HepG2 (cell line): Measurements from ENCODE around the gene ZNF24. TPM values are rescaled to one million over a fixed set of nuclear protein-coding genes. Genes with fewer than 3 reads are reported as not detected.
A peak's percentile ranks its signal among the peaks of the same experiment; 100 is the strongest.

ENCODE experiments used
- ARNT ChIP-seq: fragments of 450-650 bp; IDR thresholded peaks from 2 replicates; pipeline ENCODE4 v1.6.1; 2017
- CREM ChIP-seq, 2 experiments: sonication (generic) in 1 of 2; formaldehyde crosslinking in 1 of 2; IDR thresholded peaks; 2 replicates each; pipeline versions ENCODE4 v1.4.0 to v1.6.1; 2016 to 2020; ENCODE audit warnings: antibody characterized with exemption in 1 of 2, mild to moderate bottlenecking in 1 of 2, missing genetic modification reagents in 1 of 2
- GABPA ChIP-seq, 2 experiments: IDR thresholded peaks; 2 replicates each; pipeline ENCODE4 v1.6.1; 2011 to 2016; ENCODE audit warnings: low read depth in 2 of 2, low read length in 1 of 2, missing biosample characterization in 1 of 2, missing genetic modification characterization in 1 of 2
- HCFC1 ChIP-seq: fragments of 150-350 bp; IDR thresholded peaks from 2 replicates; pipeline ENCODE4 v1.6.1; 2014; ENCODE audit warnings: low read depth, low read length
- IKZF4 ChIP-seq: sonication (generic); formaldehyde crosslinking; IDR thresholded peaks from 2 replicates; pipeline ENCODE4 v1.5.1; 2020; ENCODE audit warnings: borderline replicate concordance, mild to moderate bottlenecking, low read depth, missing genetic modification reagents; ENCODE audit errors: not compliant biosample characterization
- JUND ChIP-seq: sonication (generic); formaldehyde crosslinking; IDR thresholded peaks from 2 replicates; pipeline ENCODE4 v1.8.0; 2022; ENCODE audit warnings: mild to moderate bottlenecking, missing genetic modification reagents
- MAF1 ChIP-seq: sonication (generic); formaldehyde crosslinking; IDR thresholded peaks from 2 replicates; pipeline ENCODE4 v1.5.0; 2020; ENCODE audit warnings: missing genetic modification reagents, borderline replicate concordance
- MBD4 ChIP-seq: IDR thresholded peaks from 2 replicates; pipeline ENCODE4 v1.6.1; 2012; ENCODE audit warnings: low read length, inconsistent platforms, borderline replicate concordance
- PTBP1 ChIP-seq: fragments of 200-400 bp; formaldehyde crosslinking; IDR thresholded peaks from 2 replicates; pipeline ENCODE4 v1.6.1; 2018; ENCODE audit warnings: low read length, low read depth; ENCODE audit not compliant: poor library complexity, severe bottlenecking
- ZNF121 ChIP-seq: sonication (generic); formaldehyde crosslinking; IDR thresholded peaks from 2 replicates; pipeline ENCODE4 v1.5.0; 2020; ENCODE audit warnings: mild to moderate bottlenecking, missing genetic modification reagents
- ZNF205 ChIP-seq: IDR thresholded peaks from 2 replicates; pipeline ENCODE4 v1.6.1; 2018; ENCODE audit warnings: missing biosample characterization, missing genetic modification reagents
- ZNF235 ChIP-seq: sonication (generic); formaldehyde crosslinking; IDR thresholded peaks from 2 replicates; pipeline ENCODE4 v1.8.1; 2023; ENCODE audit warnings: mild to moderate bottlenecking, missing genetic modification reagents, borderline replicate concordance
- ZNF264 ChIP-seq: sonication (generic); formaldehyde crosslinking; IDR thresholded peaks from 2 replicates; pipeline ENCODE4 v1.4.0; 2020; ENCODE audit warnings: missing genetic modification reagents
- ZNF430 ChIP-seq: sonication (generic); formaldehyde crosslinking; IDR thresholded peaks from 2 replicates; pipeline ENCODE4 v1.9.0; 2021; ENCODE audit warnings: mild to moderate bottlenecking, missing genetic modification reagents
- ZNF543 ChIP-seq: sonication (generic); formaldehyde crosslinking; IDR thresholded peaks from 2 replicates; pipeline ENCODE4 v1.4.0; 2020; ENCODE audit warnings: mild to moderate bottlenecking, missing genetic modification reagents
- polyA plus RNA-seq, 8 experiments: library from polyadenylated mRNA; depleted of rRNA in 3 of 8; stranded (reverse) in 7 of 8; unstranded in 1 of 8; fragments of >200 nt; fragmentation: Illumina TruSeq in 4 of 8; extraction: Trizol in 4 of 8; gene quantifications; 2 replicates each; pipeline versions ENCODE4 v1.2.1 to v1.2.3, GENCODE V29; 2011 to 2016; ENCODE audit warnings: low read depth in 4 of 8, missing spikeins in 1 of 8, mixed read lengths in 1 of 8; ENCODE audit not compliant: insufficient read depth in 1 of 8
- total RNA-seq, 5 experiments: library from RNA; depleted of rRNA; stranded (reverse); fragments of >200 nt; fragmentation: Illumina TruSeq; extraction: Trizol; gene quantifications; 2 replicates each; pipeline ENCODE4 v1.2.3, GENCODE V29; 2016; ENCODE audit warnings: low read depth in 1 of 5
- TF ChIP-seq, protein P1 (sequence below): sonication (generic); formaldehyde crosslinking; IDR thresholded peaks from 2 replicates; pipeline ENCODE4 v1.5.0; 2020; ENCODE audit warnings: mild to moderate bottlenecking, missing genetic modification reagents
- TF ChIP-seq, protein P2 (sequence below): sonication (generic); formaldehyde crosslinking; IDR thresholded peaks from 2 replicates; pipeline ENCODE4 v1.8.1; 2023; ENCODE audit warnings: mild to moderate bottlenecking, missing genetic modification reagents, borderline replicate concordance
- TF ChIP-seq, protein P3 (sequence below): sonication (generic); formaldehyde crosslinking; IDR thresholded peaks from 2 replicates; pipeline ENCODE4 v1.8.1; 2023; ENCODE audit warnings: missing genetic modification reagents, inconsistent platforms, borderline replicate concordance
- TF ChIP-seq, protein P4 (sequence below): sonication (generic); formaldehyde crosslinking; IDR thresholded peaks from 2 replicates; pipeline ENCODE4 v1.4.0; 2020; ENCODE audit warnings: missing genetic modification reagents, borderline replicate concordance
- TF ChIP-seq, protein P5 (sequence below): sonication (generic); formaldehyde crosslinking; IDR thresholded peaks from 2 replicates; pipeline ENCODE4 v1.4.0; 2020; ENCODE audit warnings: missing genetic modification reagents

Gene ZNF24
- total and polyA plus RNA-seq, 2 of the 13 experiments (the other 11 are each of a cell fraction or from before 2014, with no cell fraction given): 19.5 to 41.1 TPM

DNA sequence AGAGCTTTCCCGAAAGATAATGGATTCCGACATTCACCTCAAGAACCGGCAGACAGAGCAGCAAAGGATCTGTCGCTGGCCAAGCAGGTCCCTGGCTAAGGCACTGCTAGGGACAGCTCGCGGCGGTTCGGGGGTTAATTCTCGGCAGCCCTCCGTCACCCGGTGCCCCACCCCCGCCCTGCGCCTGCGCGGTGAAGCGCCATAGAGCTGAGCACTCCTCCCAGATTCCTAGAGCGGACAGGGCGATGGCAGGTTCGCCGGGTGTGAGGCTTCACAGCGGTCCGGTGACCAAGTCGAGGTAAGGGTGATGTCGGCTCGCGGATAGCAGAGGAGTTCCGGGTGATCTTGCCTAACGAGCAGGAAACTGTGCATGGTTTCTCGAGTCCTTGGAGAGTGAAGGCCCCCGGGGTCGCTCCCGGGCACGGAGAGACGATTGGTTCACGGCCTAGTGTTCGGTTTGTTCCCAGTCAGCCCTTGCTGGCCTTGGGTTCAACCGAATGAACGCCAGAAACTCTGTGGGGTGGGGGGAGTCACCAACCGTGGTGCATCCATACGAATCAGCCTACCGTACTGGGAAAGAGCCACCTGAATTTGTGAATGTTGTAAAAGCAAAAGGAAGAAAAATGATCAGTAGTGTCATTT lies 54.0 kb downstream of the ZNF24 start, which contains the start of gene ZSCAN30 (continued):
- TF ChIP-seq, protein P1, sequence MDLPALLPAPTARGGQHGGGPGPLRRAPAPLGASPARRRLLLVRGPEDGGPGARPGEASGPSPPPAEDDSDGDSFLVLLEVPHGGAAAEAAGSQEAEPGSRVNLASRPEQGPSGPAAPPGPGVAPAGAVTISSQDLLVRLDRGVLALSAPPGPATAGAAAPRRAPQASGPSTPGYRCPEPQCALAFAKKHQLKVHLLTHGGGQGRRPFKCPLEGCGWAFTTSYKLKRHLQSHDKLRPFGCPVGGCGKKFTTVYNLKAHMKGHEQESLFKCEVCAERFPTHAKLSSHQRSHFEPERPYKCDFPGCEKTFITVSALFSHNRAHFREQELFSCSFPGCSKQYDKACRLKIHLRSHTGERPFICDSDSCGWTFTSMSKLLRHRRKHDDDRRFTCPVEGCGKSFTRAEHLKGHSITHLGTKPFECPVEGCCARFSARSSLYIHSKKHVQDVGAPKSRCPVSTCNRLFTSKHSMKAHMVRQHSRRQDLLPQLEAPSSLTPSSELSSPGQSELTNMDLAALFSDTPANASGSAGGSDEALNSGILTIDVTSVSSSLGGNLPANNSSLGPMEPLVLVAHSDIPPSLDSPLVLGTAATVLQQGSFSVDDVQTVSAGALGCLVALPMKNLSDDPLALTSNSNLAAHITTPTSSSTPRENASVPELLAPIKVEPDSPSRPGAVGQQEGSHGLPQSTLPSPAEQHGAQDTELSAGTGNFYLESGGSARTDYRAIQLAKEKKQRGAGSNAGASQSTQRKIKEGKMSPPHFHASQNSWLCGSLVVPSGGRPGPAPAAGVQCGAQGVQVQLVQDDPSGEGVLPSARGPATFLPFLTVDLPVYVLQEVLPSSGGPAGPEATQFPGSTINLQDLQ (CRISPR knock-in tag): peak; percentile 94; the same call in 1 of the 2 replicates
- TF ChIP-seq GABPA (IDR thresholded peaks at IDR 0.05; ENCODE audit: low read depth, low read length) (peak; percentile 37; the same call in 1 of the 2 replicates), GABPA (CRISPR knock-in tag; IDR thresholded peaks at IDR 0.05; ENCODE audit: low read depth) (peak; percentile 79), ZNF205 (CRISPR knock-in tag) (0 out of 2 replicates have a peak, but pooled peaks have one; percentile 71), ZNF264 (CRISPR knock-in tag) (no peak; the same call in 1 of the 2 replicates), CREM (IDR thresholded peaks at IDR 0.05) (peak; percentile 72), CREM (CRISPR knock-in tag; IDR thresholded peaks at IDR 0.05) (no peak), IKZF4 (CRISPR knock-in tag) (peak; percentile 83), MAF1 (CRISPR knock-in tag) (peak; percentile 59), MBD4 (no peak), ZNF430 (CRISPR knock-in tag) (peak; percentile 99), HCFC1 (peak; percentile 54; the same call in 1 of the 2 replicates), ZNF235 (CRISPR knock-in tag) (peak; percentile 96), ZNF121 (peak; percentile 53; the same call in 1 of the 2 replicates), ZNF543 (CRISPR knock-in tag) (peak; percentile 90; the same call in 1 of the 2 replicates), JUND (peak; percentile 17; the same call in 1 of the 2 replicates), ARNT (no peak), PTBP1 (peak; percentile 81)
- TF ChIP-seq, protein P2, sequence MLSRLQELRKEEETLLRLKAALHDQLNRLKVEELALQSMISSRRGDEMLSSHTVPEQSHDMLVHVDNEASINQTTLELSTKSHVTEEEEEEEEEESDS (CRISPR knock-in tag): no peak
- TF ChIP-seq, protein P3, sequence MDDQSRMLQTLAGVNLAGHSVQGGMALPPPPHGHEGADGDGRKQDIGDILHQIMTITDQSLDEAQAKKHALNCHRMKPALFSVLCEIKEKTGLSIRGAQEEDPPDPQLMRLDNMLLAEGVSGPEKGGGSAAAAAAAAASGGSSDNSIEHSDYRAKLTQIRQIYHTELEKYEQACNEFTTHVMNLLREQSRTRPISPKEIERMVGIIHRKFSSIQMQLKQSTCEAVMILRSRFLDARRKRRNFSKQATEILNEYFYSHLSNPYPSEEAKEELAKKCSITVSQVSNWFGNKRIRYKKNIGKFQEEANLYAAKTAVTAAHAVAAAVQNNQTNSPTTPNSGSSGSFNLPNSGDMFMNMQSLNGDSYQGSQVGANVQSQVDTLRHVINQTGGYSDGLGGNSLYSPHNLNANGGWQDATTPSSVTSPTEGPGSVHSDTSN (CRISPR knock-in tag): no peak
- TF ChIP-seq, protein P4, sequence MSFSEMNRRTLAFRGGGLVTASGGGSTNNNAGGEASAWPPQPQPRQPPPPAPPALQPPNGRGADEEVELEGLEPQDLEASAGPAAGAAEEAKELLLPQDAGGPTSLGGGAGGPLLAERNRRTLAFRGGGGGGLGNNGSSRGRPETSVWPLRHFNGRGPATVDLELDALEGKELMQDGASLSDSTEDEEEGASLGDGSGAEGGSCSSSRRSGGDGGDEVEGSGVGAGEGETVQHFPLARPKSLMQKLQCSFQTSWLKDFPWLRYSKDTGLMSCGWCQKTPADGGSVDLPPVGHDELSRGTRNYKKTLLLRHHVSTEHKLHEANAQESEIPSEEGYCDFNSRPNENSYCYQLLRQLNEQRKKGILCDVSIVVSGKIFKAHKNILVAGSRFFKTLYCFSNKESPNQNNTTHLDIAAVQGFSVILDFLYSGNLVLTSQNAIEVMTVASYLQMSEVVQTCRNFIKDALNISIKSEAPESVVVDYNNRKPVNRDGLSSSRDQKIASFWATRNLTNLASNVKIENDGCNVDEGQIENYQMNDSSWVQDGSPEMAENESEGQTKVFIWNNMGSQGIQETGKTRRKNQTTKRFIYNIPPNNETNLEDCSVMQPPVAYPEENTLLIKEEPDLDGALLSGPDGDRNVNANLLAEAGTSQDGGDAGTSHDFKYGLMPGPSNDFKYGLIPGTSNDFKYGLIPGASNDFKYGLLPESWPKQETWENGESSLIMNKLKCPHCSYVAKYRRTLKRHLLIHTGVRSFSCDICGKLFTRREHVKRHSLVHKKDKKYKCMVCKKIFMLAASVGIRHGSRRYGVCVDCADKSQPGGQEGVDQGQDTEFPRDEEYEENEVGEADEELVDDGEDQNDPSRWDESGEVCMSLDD (CRISPR knock-in tag): peak; percentile 57; the same call in 1 of the 2 replicates
- TF ChIP-seq, protein P5, sequence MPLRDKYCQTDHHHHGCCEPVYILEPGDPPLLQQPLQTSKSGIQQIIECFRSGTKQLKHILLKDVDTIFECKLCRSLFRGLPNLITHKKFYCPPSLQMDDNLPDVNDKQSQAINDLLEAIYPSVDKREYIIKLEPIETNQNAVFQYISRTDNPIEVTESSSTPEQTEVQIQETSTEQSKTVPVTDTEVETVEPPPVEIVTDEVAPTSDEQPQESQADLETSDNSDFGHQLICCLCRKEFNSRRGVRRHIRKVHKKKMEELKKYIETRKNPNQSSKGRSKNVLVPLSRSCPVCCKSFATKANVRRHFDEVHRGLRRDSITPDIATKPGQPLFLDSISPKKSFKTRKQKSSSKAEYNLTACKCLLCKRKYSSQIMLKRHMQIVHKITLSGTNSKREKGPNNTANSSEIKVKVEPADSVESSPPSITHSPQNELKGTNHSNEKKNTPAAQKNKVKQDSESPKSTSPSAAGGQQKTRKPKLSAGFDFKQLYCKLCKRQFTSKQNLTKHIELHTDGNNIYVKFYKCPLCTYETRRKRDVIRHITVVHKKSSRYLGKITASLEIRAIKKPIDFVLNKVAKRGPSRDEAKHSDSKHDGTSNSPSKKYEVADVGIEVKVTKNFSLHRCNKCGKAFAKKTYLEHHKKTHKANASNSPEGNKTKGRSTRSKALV (CRISPR knock-in tag): peak; percentile 54; the same call in 1 of the 2 replicates
